Measurements from ENCODE around the gene SUZ12. TPM values are rescaled to one million over a fixed set of nuclear protein-coding genes. Genes with fewer than 3 reads are reported as not detected.
"Not testable (repeated sequence)": the region's sequence is repeated elsewhere in the genome, so short reads cannot be mapped to it uniquely, and the experiment has no call there.

Gene SUZ12
- 10 to 100 TPM in 5 of 6 donors, 1 to 10 TPM in 1; 8.5 to 38.5 (median 18.7) TPM for total RNA-seq

GRCh38 chr17:31936615-31937609, at the start of gene SUZ12:
TSS of gene SUZ12 (plus strand) at chr17:31937007. CDS start at chr17:31937247, 240 bp downstream.
- ATAC-seq (ENCODE audit: low FRiP score in 2 of 2) (peak; percentile 99 to 100), DNase-seq (peak; percentile 79 to 98)
- not testable (repeated sequence) for H3K27me3 ChIP-seq, H3K9me3 ChIP-seq
- H3K36me3 ChIP-seq: peaks cover 0 to 12% (median 4%) of the 10 kb centered on the region in 4 donors
- TF ChIP-seq EP300 (IDR thresholded peaks at IDR 0.05) (peak in 1 of 4 donors; percentile 13), POLR2A (IDR thresholded peaks at IDR 0.05) (peak in 3 of 4 donors; percentile 8 to 67 (median 38)), POLR2AphosphoS5 (IDR thresholded peaks at IDR 0.05) (peak; percentile 51 to 64)
- peak within 1 kb of the TSS; percentile 82 to 95 (median 91) for H3K27ac ChIP-seq
- 1% methylated on average over 14 to 63 of the region's 93 CpGs for WGBS, 2 donors
- peaks cover 10 to 21% (median 11%) of the 10 kb centered on the region in 4 donors for H3K4me1 ChIP-seq
- H3K4me3 ChIP-seq: peak within 1 kb of the TSS; percentile 89 to 97 (median 93)

DNA sequence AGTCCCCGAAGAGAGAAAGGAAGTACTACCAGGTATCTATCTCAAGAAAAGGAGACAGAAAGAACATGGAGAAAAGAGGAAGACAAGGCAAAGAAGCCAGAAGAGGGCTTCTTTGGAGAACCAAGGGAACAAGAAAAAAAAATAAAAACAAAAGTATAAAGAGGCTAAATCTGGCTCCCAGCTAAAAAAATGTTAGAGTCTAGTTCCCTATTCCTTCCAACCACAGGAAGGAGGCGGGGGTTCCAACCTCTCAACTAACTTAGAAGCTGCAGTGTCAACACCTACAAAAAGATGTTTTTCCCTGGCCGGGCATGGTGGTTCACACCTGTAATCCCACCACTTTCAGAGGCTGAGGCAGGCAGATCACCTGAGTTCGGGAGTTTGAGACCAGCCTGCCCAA, 48.7 kb upstream of the SUZ12 start:
- peak in 1 of 2 donors; percentile 31 for DNase-seq
- Histone ChIP-seq H3K36me3 (peaks cover 39 to 97% (median 72%) of the 10 kb centered on the region in 4 donors), H3K27ac (peak overlapping the region in 2 of 4 donors; percentile 23 to 26), H3K4me3 (no peak overlapping the region), H3K27me3 (no peaks in the 10 kb centered on the region), H3K9me3 (no peaks in the 10 kb centered on the region), H3K4me1 (no peaks in the 10 kb centered on the region)
- no peak for TF ChIP-seq POLR2AphosphoS5 (IDR thresholded peaks at IDR 0.05)
- no peak for TF ChIP-seq POLR2A (IDR thresholded peaks at IDR 0.05)
- TF ChIP-seq EP300 (IDR thresholded peaks at IDR 0.05): no peak
- TF ChIP-seq CTCF (IDR thresholded peaks at IDR 0.05): no peak
- WGBS, 2 donors: 62 to 65% methylated on average over 4 of the region's 4 CpGs
- peak in 1 of 2 donors; percentile 68 for ATAC-seq (ENCODE audit: low FRiP score in 2 of 2)

GRCh38 chr17:31900877-31901276, 35.9 kb upstream of the SUZ12 start:
- WGBS, 2 donors: 8 to 13% methylated on average over 5 of the region's 5 CpGs
- TF ChIP-seq POLR2AphosphoS5 (IDR thresholded peaks at IDR 0.05): no peak
- no peak for DNase-seq

DNA sequence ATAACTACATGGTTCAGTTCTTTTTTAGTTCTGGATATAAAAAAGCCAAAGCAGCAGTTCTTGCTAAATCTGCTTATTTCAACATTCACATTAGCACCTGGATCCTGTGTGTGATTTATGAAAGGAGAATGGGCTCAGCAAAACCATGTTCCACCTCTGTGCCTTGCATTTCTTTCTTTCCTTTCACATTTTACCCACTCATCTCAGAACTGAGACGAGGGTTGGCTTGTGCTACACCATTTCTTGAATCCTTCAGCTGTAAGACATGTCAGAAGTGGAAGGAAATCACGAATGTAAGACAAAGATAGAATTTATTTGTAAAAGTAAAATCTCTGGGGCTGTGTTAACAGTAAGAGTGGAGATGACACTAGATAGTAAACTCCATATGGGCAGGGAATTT, 34.1 kb upstream of the SUZ12 start:
- DNase-seq (no peak), ATAC-seq (ENCODE audit: low FRiP score in 2 of 2) (no peak)
- Histone ChIP-seq H3K4me1 (peaks cover 9 to 20% (median 11%) of the 10 kb centered on the region in 4 donors), H3K4me3 (no peak overlapping the region), H3K27ac (no peak overlapping the region), H3K9me3 (no peaks in the 10 kb centered on the region), H3K36me3 (peaks cover 0 to 20% (median 15%) of the 10 kb centered on the region in 4 donors), H3K27me3 (no peaks in the 10 kb centered on the region)
- TF ChIP-seq POLR2AphosphoS5 (IDR thresholded peaks at IDR 0.05): no peak
- 64 to 67% methylated on average over 2 of the region's 2 CpGs for WGBS, 2 donors

More at GRCh38 chr17:31900877-31901276, 35.9 kb upstream of the SUZ12 start:
- H3K4me1 ChIP-seq: peaks cover 9 to 20% (median 11%) of the 10 kb centered on the region in 4 donors
- no peak for ATAC-seq (ENCODE audit: low FRiP score in 2 of 2)
- peak overlapping the region; percentile 57 to 94 (median 87) for H3K4me3 ChIP-seq
- H3K36me3 ChIP-seq: peaks cover 0 to 38% (median 24%) of the 10 kb centered on the region in 4 donors
- peak overlapping the region in 2 of 4 donors; percentile 65 to 72 for H3K27ac ChIP-seq
- no peaks in the 10 kb centered on the region for H3K9me3 ChIP-seq
- H3K27me3 ChIP-seq: no peaks in the 10 kb centered on the region

GRCh38 chr17:31903401-31903800, 33.4 kb upstream of the SUZ12 start:
- H3K4me3 ChIP-seq: no peak overlapping the region
- WGBS, 2 donors: 93 to 96% methylated on average over 16 of the region's 16 CpGs
- no peaks in the 10 kb centered on the region for H3K27me3 ChIP-seq
- DNase-seq: no peak
- H3K27ac ChIP-seq: no peak overlapping the region
- TF ChIP-seq POLR2AphosphoS5 (IDR thresholded peaks at IDR 0.05) (no peak), POLR2A (IDR thresholded peaks at IDR 0.05) (no peak), EP300 (IDR thresholded peaks at IDR 0.05) (no peak), CTCF (IDR thresholded peaks at IDR 0.05) (no peak)
- H3K36me3 ChIP-seq: peaks cover 0 to 13% (median 10%) of the 10 kb centered on the region in 4 donors
- ATAC-seq (ENCODE audit: low FRiP score in 2 of 2): no peak
- H3K9me3 ChIP-seq: no peaks in the 10 kb centered on the region
- peaks cover 9 to 20% (median 11%) of the 10 kb centered on the region in 4 donors for H3K4me1 ChIP-seq

GRCh38 chr17:31907342-31907962, 29.4 kb upstream of the SUZ12 start:
- TF ChIP-seq EP300 (IDR thresholded peaks at IDR 0.05) (no peak), POLR2AphosphoS5 (IDR thresholded peaks at IDR 0.05) (no peak), CTCF (IDR thresholded peaks at IDR 0.05) (no peak), POLR2A (IDR thresholded peaks at IDR 0.05) (no peak)
- Histone ChIP-seq H3K4me3 (no peak overlapping the region), H3K27ac (no peak overlapping the region), H3K36me3 (no peaks in the 10 kb centered on the region), H3K9me3 (no peaks in the 10 kb centered on the region), H3K27me3 (no peaks in the 10 kb centered on the region), H3K4me1 (no peaks in the 10 kb centered on the region)
- DNase-seq (no peak), ATAC-seq (ENCODE audit: low FRiP score in 2 of 2) (no peak)
- 7 to 11% methylated on average over 7 of the region's 7 CpGs for WGBS, 2 donors
